GM12874 (cell line): Measurements from ENCODE around the gene ADPRHL1.

Experiments
- CTCF ChIP-seq: IDR thresholded peaks from 2 replicates; pipeline ENCODE4 v1.5.1; 2011; ENCODE audit warnings: low read depth, mild to moderate bottlenecking, control low read depth, low read length, moderate library complexity; ENCODE audit not compliant: insufficient read depth

Gene ADPRHL1

GRCh38 chr13:113475911-113476310 is 22.6 kb upstream of the ADPRHL1 start:
- TF ChIP-seq CTCF, result no peak

- no peak for TF ChIP-seq CTCF
These were observed 22.0 kb upstream of the ADPRHL1 start for GRCh38 chr13:113475280-113475679.

DNA sequence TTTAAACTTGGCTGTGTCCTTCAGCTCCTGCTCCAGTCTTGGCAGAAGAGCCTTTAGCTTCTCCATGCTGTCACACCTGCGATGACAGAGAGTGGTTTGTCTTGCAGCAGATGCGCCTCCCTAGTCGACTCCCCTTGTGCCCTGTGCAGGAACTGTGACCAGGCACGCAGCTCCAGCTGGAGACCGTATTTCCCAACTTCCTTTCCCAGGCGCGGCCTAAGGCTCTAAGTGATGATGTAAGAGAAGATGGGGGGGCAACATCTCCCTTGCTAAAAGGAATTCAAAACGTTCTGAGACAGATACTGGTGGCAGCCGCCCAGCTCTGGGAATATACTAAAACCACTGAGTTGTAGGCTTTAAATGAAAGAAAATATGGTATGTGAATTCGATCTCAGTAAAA is 20.9 kb upstream of the ADPRHL1 start:
- no peak for TF ChIP-seq CTCF

DNA sequence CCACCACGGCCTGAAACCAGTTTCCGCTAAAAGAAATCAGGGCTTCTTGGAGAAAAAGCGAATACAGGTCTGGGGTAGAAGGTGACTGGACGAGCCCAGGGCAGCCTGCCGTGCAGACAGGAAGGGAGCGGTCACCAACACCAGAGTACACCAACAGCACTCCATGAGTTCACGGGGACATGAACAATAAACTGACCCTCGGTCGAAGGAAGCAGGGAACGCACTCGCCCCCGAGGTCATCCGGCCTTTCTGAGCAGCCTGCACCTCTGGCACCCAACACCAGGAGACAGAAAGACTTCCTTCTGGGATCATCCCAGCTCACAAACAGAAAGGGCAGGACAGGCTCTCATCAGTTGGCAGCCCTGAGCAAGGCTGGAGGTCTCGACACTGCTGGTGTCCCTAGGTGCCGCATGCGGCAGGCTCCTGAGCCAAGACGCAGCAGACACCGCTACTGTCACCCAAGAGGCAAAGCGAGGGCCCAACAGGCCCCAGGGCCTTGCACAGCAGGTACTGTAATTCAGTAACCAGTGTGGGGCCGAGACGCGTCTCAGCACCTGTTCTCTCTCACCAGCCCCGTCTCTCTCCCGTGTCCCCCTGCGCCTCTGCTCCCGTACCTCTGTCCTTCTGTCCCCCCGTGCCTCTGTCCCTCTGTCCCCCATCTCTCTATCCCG is 19.2 kb upstream of the ADPRHL1 start:
- TF ChIP-seq CTCF, result no peak

- no peak for TF ChIP-seq CTCF
These were observed 18.6 kb upstream of the ADPRHL1 start for GRCh38 chr13:113471844-113472243.

GRCh38 chr13:113470073-113470472 is 16.8 kb upstream of the ADPRHL1 start:
- TF ChIP-seq CTCF, result no peak

DNA sequence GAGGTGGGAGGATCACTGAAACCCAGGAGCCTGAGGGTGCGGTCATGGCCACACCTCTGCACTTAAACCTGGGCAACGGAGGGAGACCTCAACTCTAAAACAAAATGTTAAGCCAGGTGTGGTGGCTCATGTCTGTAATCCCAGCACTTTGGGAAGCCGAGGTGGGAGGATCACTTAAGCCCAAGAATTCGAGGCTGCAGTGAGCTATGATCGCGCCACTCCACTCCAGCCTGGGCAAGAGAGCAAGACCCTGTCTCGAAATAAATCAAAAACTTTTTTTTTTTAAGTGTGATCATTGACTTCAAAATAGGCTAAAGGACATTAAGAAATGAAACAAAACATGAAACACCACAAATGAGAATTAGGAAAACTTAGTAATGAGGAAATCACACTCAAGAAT is 16.3 kb upstream of the ADPRHL1 start:
- TF ChIP-seq CTCF, result no peak
